Measurements from ENCODE around the gene KCNIP4. TPM values are rescaled to one million over a fixed set of nuclear protein-coding genes. Genes with fewer than 3 reads are reported as not detected.

KCNIP4 gene
- total and polyA plus RNA-seq, 9 of the 15 experiments (the other 6 are each of a cell fraction or from before 2014, with no cell fraction given) = 0.25 to 0.41 TPM; not detected in 7

- no peak for TF ChIP-seq ZNF318 (IDR thresholded peaks at IDR 0.05; ENCODE audit: borderline replicate concordance in 1 of 2, low read depth in 1 of 2)
- TF ChIP-seq, protein P1, sequence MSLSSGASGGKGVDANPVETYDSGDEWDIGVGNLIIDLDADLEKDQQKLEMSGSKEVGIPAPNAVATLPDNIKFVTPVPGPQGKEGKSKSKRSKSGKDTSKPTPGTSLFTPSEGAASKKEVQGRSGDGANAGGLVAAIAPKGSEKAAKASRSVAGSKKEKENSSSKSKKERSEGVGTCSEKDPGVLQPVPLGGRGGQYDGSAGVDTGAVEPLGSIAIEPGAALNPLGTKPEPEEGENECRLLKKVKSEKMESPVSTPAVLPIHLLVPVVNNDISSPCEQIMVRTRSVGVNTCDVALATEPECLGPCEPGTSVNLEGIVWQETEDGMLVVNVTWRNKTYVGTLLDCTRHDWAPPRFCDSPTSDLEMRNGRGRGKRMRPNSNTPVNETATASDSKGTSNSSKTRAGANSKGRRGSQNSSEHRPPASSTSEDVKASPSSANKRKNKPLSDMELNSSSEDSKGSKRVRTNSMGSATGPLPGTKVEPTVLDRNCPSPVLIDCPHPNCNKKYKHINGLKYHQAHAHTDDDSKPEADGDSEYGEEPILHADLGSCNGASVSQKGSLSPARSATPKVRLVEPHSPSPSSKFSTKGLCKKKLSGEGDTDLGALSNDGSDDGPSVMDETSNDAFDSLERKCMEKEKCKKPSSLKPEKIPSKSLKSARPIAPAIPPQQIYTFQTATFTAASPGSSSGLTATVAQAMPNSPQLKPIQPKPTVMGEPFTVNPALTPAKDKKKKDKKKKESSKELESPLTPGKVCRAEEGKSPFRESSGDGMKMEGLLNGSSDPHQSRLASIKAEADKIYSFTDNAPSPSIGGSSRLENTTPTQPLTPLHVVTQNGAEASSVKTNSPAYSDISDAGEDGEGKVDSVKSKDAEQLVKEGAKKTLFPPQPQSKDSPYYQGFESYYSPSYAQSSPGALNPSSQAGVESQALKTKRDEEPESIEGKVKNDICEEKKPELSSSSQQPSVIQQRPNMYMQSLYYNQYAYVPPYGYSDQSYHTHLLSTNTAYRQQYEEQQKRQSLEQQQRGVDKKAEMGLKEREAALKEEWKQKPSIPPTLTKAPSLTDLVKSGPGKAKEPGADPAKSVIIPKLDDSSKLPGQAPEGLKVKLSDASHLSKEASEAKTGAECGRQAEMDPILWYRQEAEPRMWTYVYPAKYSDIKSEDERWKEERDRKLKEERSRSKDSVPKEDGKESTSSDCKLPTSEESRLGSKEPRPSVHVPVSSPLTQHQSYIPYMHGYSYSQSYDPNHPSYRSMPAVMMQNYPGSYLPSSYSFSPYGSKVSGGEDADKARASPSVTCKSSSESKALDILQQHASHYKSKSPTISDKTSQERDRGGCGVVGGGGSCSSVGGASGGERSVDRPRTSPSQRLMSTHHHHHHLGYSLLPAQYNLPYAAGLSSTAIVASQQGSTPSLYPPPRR (CRISPR knock-in tag; IDR thresholded peaks at IDR 0.05; ENCODE audit: borderline replicate concordance) = no peak
- no peak for TF ChIP-seq TEAD1 (CRISPR knock-in tag; IDR thresholded peaks at IDR 0.05)
- no peak for TF ChIP-seq ARNT (IDR thresholded peaks at IDR 0.05)
- no peak for TF ChIP-seq MTA3 (IDR thresholded peaks at IDR 0.05; ENCODE audit: borderline replicate concordance)
- no peak for TF ChIP-seq MCM7 (IDR thresholded peaks at IDR 0.05)
- TF ChIP-seq ARID2 (IDR thresholded peaks at IDR 0.05) = no peak
- TF ChIP-seq SRSF3 (IDR thresholded peaks at IDR 0.05; ENCODE audit: insufficient read depth, low read length) = no peak
- no peak for TF ChIP-seq EZH2 (IDR thresholded peaks at IDR 0.05; ENCODE audit: borderline replicate concordance, low read depth, low read length)
- no peak for TF ChIP-seq GATAD2B (IDR thresholded peaks at IDR 0.05; ENCODE audit: borderline replicate concordance)
- TF ChIP-seq FOXA3 (CRISPR knock-in tag; conservative IDR thresholded peaks at IDR 0.05 in 1 of 2, IDR thresholded peaks at IDR 0.05 in 1 of 2) = no peak
Measured at GRCh38 chr4:21890231-21890630, 58.3 kb downstream of the KCNIP4 start (continued).
